ENCODE measurements around the gene GSX1. TPM values are rescaled to one million over a fixed set of nuclear protein-coding genes. Genes with fewer than 3 reads are reported as not detected.

GSX1 gene
- total RNA-seq, 6 experiments from 2014 or later = not detected

GRCh38 chr13:27790523-27790922 is 1.8 kb upstream of the GSX1 start:
- peaks cover 60% of the 10 kb centered on the region for H3K27me3 Mint-ChIP-seq (ENCODE audit: insufficient read depth)
- no peak for DNase-seq
- H3K4me1 Mint-ChIP-seq (ENCODE audit: low read depth) = peaks cover 18% of the 10 kb centered on the region
- peaks cover 13% of the 10 kb centered on the region for H3K36me3 Mint-ChIP-seq (ENCODE audit: low read depth)
- no peak for TF ChIP-seq CTCF (IDR thresholded peaks at IDR 0.05)
- no peak overlapping the region for H3K27ac Mint-ChIP-seq
- H3K9me3 Mint-ChIP-seq = peaks cover 6% of the 10 kb centered on the region; the same call in 1 of the 2 replicates
- peak overlapping the region; percentile 85; the same call in 1 of the 2 replicates for H3K4me3 Mint-ChIP-seq

GRCh38 chr13:27791146-27791900 is 960 bp upstream of the GSX1 start:
- H3K9me3 Mint-ChIP-seq = peaks cover 6% of the 10 kb centered on the region; the same call in 1 of the 2 replicates
- TF ChIP-seq CTCF (IDR thresholded peaks at IDR 0.05) = no peak
- DNase-seq = no peak
- H3K4me1 Mint-ChIP-seq (ENCODE audit: low read depth) = peaks cover 18% of the 10 kb centered on the region
- peaks cover 13% of the 10 kb centered on the region for H3K36me3 Mint-ChIP-seq (ENCODE audit: low read depth)
- H3K27ac Mint-ChIP-seq = no peak overlapping the region
- H3K27me3 Mint-ChIP-seq (ENCODE audit: insufficient read depth) = peaks cover 66% of the 10 kb centered on the region
- peak overlapping the region; percentile 85 for H3K4me3 Mint-ChIP-seq

- H3K27me3 Mint-ChIP-seq (ENCODE audit: insufficient read depth) = peaks cover 67% of the 10 kb centered on the region
- H3K4me3 Mint-ChIP-seq = peak overlapping the region; percentile 85; the same call in 1 of the 2 replicates
- H3K9me3 Mint-ChIP-seq = peaks cover 6% of the 10 kb centered on the region; the same call in 1 of the 2 replicates
- no peak for TF ChIP-seq CTCF (IDR thresholded peaks at IDR 0.05)
- no peak for DNase-seq
- H3K36me3 Mint-ChIP-seq (ENCODE audit: low read depth) = peaks cover 13% of the 10 kb centered on the region
- H3K4me1 Mint-ChIP-seq (ENCODE audit: low read depth) = peaks cover 18% of the 10 kb centered on the region
- no peak overlapping the region for H3K27ac Mint-ChIP-seq
Observed at GRCh38 chr13:27791901-27792392, 336 bp upstream of the GSX1 start.

GRCh38 chr13:27793507-27794367 is 1.5 kb downstream of the GSX1 start:
- peaks cover 18% of the 10 kb centered on the region for H3K4me1 Mint-ChIP-seq (ENCODE audit: low read depth)
- peaks cover 6% of the 10 kb centered on the region; the same call in 1 of the 2 replicates for H3K9me3 Mint-ChIP-seq
- no peak overlapping the region for H3K27ac Mint-ChIP-seq
- no peak for TF ChIP-seq CTCF (IDR thresholded peaks at IDR 0.05)
- H3K36me3 Mint-ChIP-seq (ENCODE audit: low read depth) = peaks cover 13% of the 10 kb centered on the region
- H3K27me3 Mint-ChIP-seq (ENCODE audit: insufficient read depth) = peaks cover 73% of the 10 kb centered on the region
- no peak overlapping the region for H3K4me3 Mint-ChIP-seq
- no peak for DNase-seq

GRCh38 chr13:27794368-27794691 is 2.0 kb downstream of the GSX1 start:
- Mint-ChIP-seq H3K27me3 (ENCODE audit: insufficient read depth) (peaks cover 72% of the 10 kb centered on the region), H3K4me3 (no peak overlapping the region), H3K36me3 (ENCODE audit: low read depth) (peaks cover 13% of the 10 kb centered on the region), H3K27ac (no peak overlapping the region), H3K9me3 (peaks cover 6% of the 10 kb centered on the region; the same call in 1 of the 2 replicates), H3K4me1 (ENCODE audit: low read depth) (peaks cover 14% of the 10 kb centered on the region)
- no peak for DNase-seq
- TF ChIP-seq CTCF (IDR thresholded peaks at IDR 0.05) = no peak

Measured in HFFc6 (cell line).